Astrocyte of the cerebellum (primary cell): ENCODE data around the gene HEATR9.
A peak's percentile ranks its signal among the peaks of the same experiment; 100 is the strongest.

Experiments
- DNase-seq: peaks from one replicate; pipeline ENCODE4 v3.0.0-alpha.2; 2011; ENCODE audit warnings: low read depth
- H3K4me3 ChIP-seq: 2 replicates; pipeline ENCODE4 v1.5.1; 2011; ENCODE audit warnings: mild to moderate bottlenecking, low read depth, low read length, moderate library complexity
- in situ Hi-C: cut with HindIII; loops from 2 replicates; pipeline ENCODE4 v1.10.0; 2017; ENCODE audit warnings: low sequenced_read_pairs
- TF ChIP-seq, protein P1 (sequence below): IDR thresholded peaks from 2 replicates; pipeline ENCODE4 v1.5.1; 2012; ENCODE audit warnings: low read length, low read depth, moderate library complexity, mild to moderate bottlenecking; ENCODE audit errors: missing control alignments

Gene HEATR9

DNA sequence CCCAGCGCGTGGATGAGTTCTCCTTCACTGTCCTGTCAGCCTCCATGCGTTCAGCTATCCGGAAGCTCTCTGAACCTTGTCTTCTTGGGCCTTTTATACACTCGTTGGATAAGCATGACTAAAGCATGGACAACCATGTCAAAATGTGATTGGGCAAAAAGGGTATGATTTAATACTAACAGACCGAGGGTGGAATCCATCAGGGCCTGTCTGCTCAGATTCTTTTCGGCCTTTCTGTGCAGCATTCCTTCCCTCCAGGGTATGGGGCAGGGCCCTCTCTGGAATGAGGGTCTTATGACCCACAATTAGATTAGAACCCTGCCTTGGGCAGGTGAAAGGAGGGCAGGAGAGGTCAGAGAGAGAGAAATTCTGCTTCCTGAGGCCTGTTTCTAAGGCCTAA, 25.5 kb upstream of the HEATR9 start:
- DNase-seq: no peak

GRCh38 chr17:35893751-35894150, 25.1 kb upstream of the HEATR9 start:
- in situ Hi-C loops: no loop called here
- H3K4me3 ChIP-seq: no peak overlapping the region
- TF ChIP-seq, protein P1, sequence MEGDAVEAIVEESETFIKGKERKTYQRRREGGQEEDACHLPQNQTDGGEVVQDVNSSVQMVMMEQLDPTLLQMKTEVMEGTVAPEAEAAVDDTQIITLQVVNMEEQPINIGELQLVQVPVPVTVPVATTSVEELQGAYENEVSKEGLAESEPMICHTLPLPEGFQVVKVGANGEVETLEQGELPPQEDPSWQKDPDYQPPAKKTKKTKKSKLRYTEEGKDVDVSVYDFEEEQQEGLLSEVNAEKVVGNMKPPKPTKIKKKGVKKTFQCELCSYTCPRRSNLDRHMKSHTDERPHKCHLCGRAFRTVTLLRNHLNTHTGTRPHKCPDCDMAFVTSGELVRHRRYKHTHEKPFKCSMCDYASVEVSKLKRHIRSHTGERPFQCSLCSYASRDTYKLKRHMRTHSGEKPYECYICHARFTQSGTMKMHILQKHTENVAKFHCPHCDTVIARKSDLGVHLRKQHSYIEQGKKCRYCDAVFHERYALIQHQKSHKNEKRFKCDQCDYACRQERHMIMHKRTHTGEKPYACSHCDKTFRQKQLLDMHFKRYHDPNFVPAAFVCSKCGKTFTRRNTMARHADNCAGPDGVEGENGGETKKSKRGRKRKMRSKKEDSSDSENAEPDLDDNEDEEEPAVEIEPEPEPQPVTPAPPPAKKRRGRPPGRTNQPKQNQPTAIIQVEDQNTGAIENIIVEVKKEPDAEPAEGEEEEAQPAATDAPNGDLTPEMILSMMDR: no peak
- DNase-seq: no peak

More for the DNA sequence above, 25.5 kb upstream of the HEATR9 start:
- no peak overlapping the region for H3K4me3 ChIP-seq
- TF ChIP-seq, protein P1: no peak
- in situ Hi-C loops: no loop called here

- TF ChIP-seq, protein P1: no peak
- in situ Hi-C loops: no loop called here
- no peak overlapping the region for H3K4me3 ChIP-seq
- no peak for DNase-seq
Measured at GRCh38 chr17:35892091-35893035, 23.7 kb upstream of the HEATR9 start.

DNA sequence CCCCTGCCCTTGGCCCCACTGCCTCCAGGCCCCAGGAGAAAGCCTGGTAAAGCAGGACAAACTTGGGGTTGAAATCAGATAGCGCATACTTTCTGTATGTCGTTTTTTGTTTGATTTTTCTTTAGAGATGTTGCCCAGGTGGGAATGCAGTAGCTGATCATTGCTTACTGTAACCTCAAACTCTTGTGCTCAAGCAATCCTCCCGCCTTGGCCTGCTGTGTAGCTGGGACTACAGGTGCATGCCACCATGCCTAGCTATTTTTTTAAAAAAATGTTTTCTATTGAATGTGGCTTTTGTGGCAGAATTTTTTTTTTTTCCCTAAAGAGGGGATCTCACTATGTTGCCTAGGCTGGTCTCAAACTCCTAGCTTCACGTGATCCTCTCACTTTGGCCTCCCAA, 22.6 kb upstream of the HEATR9 start:
- H3K4me3 ChIP-seq: no peak overlapping the region
- no peak for DNase-seq
- TF ChIP-seq, protein P1: no peak
- in situ Hi-C loops: no loop called here

DNA sequence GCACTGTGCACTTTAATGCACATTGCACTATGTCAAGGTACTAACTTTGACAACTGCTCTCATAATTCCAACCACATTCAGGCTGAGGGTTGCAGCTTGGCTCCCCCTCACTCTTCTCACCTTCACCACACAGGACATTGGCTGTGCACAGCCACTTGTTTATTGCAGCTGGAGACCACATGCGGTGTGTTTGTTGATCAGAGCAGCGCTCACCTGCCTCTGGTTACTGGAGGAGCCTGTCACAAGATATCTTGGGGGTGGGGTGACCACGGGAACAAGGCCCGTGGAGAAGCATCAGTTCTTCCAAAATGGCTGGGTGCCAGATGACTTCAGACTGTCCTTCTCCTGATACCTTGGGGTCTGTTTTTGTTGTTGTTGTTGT, 22.1 kb upstream of the HEATR9 start:
- TF ChIP-seq, protein P1: no peak
- in situ Hi-C loops: no loop called here
- no peak overlapping the region for H3K4me3 ChIP-seq
- DNase-seq: no peak

DNA sequence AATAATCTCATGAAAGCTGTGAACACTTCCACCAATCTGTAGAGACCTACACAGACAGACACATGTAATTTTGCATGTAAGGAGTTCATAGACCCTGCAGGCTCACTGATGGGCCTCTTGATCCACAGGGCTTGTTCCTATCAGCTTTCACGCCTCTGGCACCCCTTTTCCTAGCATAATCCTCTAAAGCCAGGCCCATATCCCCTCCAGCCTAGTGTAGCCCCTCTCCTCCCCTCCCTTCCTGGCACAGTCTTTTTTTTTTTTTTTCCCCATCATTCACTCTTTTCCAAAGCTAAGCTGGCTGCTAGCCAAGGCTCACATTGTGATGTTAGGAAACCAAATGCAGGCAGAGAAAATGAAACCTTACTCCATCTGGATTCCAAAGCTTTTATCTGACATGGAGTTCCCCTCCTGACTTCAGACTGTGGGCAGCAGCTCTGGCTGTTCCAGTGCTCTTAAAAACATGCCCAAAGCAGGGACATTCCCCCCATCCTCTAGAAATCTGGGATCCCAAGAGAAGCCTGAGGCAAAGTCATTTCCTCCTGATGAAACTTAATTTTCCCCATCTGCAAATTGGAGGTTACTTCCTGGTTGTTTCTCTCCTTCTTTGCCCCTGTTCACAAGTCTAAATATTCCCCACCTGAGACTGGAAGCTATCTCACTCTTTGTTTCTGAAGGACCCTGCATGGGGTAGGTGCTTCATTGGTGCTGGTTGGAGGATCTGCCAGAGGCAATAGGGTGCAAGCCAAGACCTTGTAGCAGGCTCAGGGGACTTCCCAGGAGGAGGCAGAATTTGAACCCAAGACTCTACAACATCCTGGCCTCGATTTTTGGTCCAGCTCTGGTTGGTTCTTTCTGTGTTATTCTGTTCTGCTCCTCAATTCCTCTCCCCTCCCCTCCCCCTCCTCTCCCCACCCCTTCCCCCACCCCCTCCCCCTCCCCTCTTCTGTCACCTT, 21.4 kb upstream of the HEATR9 start:
- peak; percentile 32 for DNase-seq
- H3K4me3 ChIP-seq: no peak overlapping the region
- in situ Hi-C loops: no loop called here
- TF ChIP-seq, protein P1: no peak
